Superior temporal gyrus (tissue), 1 donor: ENCODE results near the gene IFT43.

Source experiments
- DNase-seq: peaks from one replicate; pipeline ENCODE4 v3.0.0-alpha.2; 2016; ENCODE audit errors: extremely low spot score

The IFT43 gene

DNA sequence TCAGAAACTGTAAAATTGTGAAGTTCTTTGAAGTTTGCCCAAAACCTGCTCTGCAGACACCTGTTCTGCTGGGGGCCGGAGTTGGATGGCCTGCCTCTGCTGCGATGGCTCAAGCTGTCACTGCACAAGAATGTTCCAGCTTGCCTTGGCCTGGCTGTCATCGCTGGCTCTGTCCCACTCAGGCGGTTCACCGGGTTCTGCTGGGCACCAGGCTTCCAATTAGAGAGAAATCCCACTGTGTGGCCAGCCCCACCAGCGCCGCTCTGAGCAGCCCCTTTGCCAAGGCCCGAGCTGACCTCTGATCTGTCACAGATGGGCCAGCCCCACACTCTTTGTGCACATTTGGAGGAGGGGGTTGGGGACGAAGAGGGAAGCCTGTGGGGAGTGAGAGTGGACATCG, 94.5 kb downstream of the IFT43 start:
- peak; percentile 31 for DNase-seq

GRCh38 chr14:76080471-76080870, 94.9 kb downstream of the IFT43 start:
- DNase-seq = peak; percentile 26

DNA sequence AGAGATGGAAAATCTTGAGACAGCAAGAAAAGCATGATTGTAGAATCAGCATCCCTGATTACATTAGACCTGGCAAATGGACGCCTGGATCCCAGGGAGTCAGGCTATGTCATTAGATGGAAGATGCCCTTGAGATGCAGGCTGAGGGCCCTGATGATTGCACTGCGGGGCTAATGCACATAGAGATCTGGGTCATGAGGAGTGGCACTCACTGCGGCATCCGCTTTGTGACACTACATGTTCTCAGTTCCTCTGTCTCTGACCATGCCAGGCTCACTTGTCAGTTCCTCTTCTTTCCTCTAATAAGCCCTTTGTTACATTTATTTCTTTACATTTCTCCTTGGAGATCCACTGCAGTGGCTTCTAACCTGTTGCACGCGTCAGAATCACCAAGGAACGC, 96.1 kb downstream of the IFT43 start:
- DNase-seq = no peak

- DNase-seq = peak; percentile 29
These were observed 98.5 kb downstream of the IFT43 start for GRCh38 chr14:76083796-76084765.

DNA sequence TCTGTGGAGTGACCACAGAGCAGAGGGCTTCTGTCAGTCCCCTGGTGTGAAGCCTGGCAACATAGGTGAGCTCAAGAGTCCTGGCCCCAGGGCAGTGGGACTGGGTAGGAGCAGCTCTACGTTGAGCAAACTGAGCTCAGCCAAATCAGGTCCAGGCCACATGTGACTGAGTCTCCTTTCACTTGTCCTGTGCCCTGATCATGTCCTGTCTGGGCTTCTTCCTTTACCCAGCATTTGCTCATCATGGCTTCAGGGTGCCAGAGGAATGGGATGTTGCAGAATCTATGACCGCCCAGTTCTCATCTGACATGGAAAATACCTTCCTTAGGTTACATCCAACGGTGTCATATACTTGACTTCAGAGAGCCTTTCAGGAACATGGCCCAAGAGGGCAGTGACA, 99.8 kb downstream of the IFT43 start:
- no peak for DNase-seq

- DNase-seq = peak; percentile 43
These were observed 101.1 kb downstream of the IFT43 start for GRCh38 chr14:76086636-76087035.

DNA sequence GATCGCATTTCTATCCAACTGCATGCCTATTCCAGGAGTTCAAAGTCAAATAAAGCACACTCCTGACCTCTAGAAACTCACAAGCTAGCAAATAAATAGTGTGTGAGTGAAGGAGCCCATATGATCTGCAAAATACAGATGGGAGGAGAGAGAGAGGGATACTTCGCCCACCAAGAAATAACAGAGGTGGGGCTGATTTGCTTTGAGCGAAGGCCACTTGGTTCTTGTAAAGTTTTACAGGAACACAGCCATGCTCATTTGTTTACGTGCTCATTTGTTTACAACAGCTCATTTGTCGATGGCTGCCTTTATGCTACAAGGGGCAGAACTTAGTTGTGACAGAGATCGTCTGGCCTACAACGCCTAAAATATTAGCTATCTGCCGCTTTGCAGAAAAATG, 102.8 kb downstream of the IFT43 start:
- no peak for DNase-seq

DNA sequence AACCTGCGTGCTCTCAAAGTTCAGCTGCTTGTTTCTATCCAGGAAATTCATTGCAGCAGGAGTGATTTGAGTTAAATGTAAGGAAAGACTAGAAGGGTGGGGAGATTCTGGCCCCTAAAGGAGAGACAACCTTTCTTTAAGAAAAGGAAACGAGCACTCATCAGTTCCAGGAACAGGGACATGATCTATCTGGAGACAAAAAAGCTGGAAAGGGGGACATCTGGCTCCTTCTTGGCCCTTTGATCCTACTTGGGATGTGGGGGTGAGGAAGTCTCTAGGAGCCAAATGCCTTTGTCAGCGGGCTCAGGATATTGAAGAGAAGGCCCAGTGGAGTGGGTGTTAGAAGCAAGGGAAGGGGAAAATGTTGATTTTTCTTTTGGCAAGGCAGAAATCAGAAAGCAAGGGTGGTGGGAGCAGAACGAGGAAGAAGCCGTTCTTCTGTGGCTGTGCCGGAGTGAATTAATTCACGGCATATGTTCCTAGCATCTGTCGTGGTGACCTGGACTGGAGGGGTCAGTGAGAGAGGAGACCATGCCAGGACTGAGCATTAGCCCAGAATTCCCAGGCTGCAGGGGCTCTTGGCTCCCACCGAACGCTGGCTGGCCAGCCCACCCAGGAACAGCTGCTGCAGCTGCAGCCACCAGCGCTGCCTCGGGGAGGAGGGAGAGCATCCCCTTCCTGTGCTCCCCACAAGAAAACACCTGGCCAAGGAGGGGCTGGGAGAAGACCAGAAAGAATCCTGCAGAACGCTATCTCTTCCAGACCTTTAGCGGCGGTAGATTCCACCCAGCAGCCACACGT, 103.4 kb downstream of the IFT43 start:
- no peak for DNase-seq

GRCh38 chr14:76089575-76089974, 104.0 kb downstream of the IFT43 start:
- DNase-seq = no peak

GRCh38 chr14:76090616-76091391, 105.2 kb downstream of the IFT43 start:
- DNase-seq = peak; percentile 46

GRCh38 chr14:76093077-76093476, 107.5 kb downstream of the IFT43 start:
- no peak for DNase-seq

GRCh38 chr14:76096257-76096656, 110.7 kb downstream of the IFT43 start:
- DNase-seq = no peak

GRCh38 chr14:76097547-76097946, 112.0 kb downstream of the IFT43 start:
- DNase-seq = no peak

GRCh38 chr14:76098047-76098446, 112.5 kb downstream of the IFT43 start:
- no peak for DNase-seq

DNA sequence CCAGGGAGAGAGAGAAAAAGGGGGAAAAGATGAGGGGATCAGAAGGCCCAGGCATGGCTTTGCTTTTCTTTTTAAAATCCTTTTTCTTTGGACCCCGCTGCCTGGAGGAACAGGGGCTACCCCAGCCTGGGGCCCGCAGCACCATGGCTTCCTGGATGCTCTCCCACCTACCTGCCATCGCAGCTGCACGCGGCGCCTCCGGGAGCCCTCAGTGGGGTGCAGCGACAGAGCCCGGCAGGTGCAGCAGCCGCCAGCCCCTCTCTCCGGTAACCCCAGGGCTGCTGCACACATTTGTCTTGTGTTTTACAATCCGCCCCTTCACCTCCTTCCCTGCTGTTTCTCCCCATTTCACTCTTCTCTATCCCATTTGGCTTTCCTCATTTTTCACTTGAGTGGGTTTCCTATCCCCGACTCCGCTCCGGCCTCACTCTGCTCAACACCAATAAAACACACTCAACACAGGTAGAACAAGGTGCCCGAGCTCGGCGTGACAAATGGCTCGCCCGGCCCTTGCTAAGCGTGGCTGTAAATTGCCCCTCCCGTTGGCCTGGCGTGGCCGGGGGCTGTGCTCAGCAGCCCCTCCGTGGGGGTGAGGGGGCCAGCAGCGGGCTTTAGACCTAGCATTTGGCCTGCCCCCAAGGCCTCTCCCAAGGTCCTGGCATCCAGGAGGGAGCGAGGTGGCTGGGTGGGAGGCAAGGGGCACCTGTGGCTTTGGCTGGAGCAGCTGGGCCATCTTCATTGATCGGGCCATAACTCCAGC, 113.5 kb downstream of the IFT43 start:
- DNase-seq = no peak

GRCh38 chr14:76100236-76100635, 114.7 kb downstream of the IFT43 start:
- no peak for DNase-seq

DNA sequence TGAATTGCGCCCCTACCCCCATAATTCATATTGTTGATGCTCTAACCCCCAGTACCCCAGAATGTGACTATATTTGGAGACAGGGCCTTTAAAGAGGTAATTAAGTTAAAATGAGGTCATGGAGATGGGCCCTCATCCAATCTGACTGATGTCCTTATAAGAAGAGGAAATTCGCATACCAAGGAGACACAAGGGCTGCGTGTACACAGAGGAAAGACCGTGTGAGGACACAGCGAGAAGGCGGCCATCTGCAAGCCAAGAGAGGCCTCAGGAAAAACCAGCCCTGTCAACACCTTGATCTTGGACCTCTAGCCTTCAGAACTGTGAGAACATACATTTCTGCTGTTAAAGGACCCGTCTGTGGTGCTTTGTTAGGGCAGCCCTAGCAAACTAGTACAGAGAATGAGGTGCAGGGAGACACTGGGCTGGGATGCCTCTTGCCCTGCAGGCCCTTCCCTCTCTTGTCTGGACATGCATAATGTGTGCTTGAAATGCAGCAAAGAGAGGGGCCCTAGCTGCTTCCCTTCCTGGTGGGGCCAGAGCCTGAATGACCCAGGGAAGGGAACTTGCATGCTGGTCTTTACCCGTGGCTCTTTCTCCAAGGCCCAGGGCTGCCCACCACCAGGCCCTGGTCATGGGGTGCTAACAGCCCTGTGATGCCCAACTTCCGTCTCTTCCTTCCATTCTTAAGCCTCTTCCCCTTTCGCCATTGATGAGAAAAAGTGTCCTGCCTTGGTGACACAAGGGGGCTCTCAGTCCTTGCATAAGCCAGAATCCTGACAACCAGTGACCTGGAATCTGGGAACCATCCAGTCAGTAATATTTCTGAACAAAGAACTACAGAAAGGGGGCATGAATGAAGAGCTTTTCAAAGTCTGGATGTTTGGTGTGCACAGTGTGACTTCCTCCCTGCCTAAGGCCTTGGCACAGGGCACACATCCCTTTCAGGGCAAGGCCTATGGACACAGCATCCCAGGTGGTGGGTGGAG, 116.1 kb downstream of the IFT43 start:
- no peak for DNase-seq

GRCh38 chr14:76104802-76105355, 119.3 kb downstream of the IFT43 start:
- no peak for DNase-seq

DNA sequence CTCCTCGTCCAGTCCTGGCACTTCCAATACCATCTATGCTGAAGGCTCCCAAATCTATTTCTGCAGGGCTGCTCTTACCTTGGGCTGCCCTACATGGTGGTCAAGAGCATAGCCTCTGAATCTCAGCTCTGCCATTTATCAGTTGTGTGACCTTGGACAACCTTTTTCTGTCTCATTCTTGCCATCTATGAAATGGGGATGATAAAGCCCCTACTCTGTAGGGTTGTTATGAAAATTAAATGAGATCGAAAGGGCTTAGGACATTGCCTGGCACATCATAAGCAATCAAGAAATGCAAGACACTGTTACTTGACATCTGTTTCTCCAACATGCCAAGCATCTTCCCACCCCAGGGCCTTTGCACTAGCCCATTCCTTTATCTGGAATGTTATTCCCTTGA, 120.6 kb downstream of the IFT43 start:
- no peak for DNase-seq
